Spleen (tissue), 11 donors: ENCODE measurements around the gene FBP2. TPM values are rescaled to one million over a fixed set of nuclear protein-coding genes. Genes with fewer than 3 reads are reported as not detected.

ENCODE experiments used
- DNase-seq: peaks from one replicate; pipeline ENCODE4 v3.0.0-alpha.2; 2020
- H3K27ac ChIP-seq, 8 donors: fragments of 200-600 bp; sonication (generic) in 7 of 8; 1 replicate in 4 of 8; 2 replicates in 4 of 8; pipeline versions ENCODE4 v1.5.0 to v1.8.0; 2016 to 2021; ENCODE audit warnings: inconsistent platforms in 4 of 8, mild to moderate bottlenecking in 4 of 8, moderate library complexity in 1 of 8
- H3K27me3 ChIP-seq, 7 donors: fragments of 200-600 bp; sonication (generic) in 6 of 7; replicated peaks in 1 of 7; 1 replicate in 4 of 7; 2 replicates in 3 of 7; pipeline versions ENCODE4 v1.5.0 to v1.8.0; 2016 to 2021; ENCODE audit warnings: inconsistent platforms in 3 of 7, mild to moderate bottlenecking in 1 of 7
- H3K36me3 ChIP-seq, 6 donors: fragments of 200-600 bp; sonication (generic) in 5 of 6; 1 replicate in 4 of 6; 2 replicates in 2 of 6; pipeline versions ENCODE4 v1.5.0 to v1.8.0; 2016 to 2021; ENCODE audit warnings: inconsistent platforms in 2 of 6
- H3K4me1 ChIP-seq, 6 donors: fragments of 200-600 bp; sonication (generic) in 5 of 6; 1 replicate in 3 of 6; 2 replicates in 3 of 6; pipeline versions ENCODE4 v1.5.0 to v1.8.0; 2016 to 2021; ENCODE audit warnings: inconsistent platforms in 3 of 6
- H3K4me3 ChIP-seq, 8 donors: fragments of 200-600 bp; sonication (generic) in 7 of 8; 1 replicate in 4 of 8; 2 replicates in 4 of 8; pipeline versions ENCODE4 v1.5.0 to v1.8.0; 2016 to 2021; ENCODE audit warnings: inconsistent platforms in 4 of 8, mild to moderate bottlenecking in 4 of 8, moderate library complexity in 2 of 8
- H3K9me3 ChIP-seq, 8 donors: fragments of 200-600 bp; sonication (generic) in 7 of 8; 1 replicate in 4 of 8; 2 replicates in 4 of 8; pipeline versions ENCODE4 v1.5.0 to v1.8.0; 2016 to 2021; ENCODE audit warnings: inconsistent platforms in 4 of 8
- POLR2A ChIP-seq, 3 donors: fragments of 450-650 bp; IDR thresholded peaks; one replicate each; pipeline ENCODE4 v1.5.1; 2017; ENCODE audit warnings: antibody characterized with exemption in 3 of 3, mild to moderate bottlenecking in 1 of 3
- POLR2AphosphoS5 ChIP-seq, 3 donors: sonication (generic); formaldehyde crosslinking; IDR thresholded peaks; one replicate each; pipeline ENCODE4 v1.5.1; 2017; ENCODE audit warnings: antibody characterized with exemption in 3 of 3
- WGBS, 5 donors: extraction: QIAGEN DNeasy Blood & Tissue Kit in 3 of 5; methylation state at CpG; one replicate each; pipeline versions ENCODE4 v1.1.5 to v1.1.7; 2013 to 2018; 5-methylcytosine and 5-hydroxymethylcytosine counted together
- intact Hi-C: fragments of 100-400 bp; cut with DNase I; formaldehyde crosslinking; loops from one replicate; pipeline ENCODE4 v1.15.0; 2023; ENCODE audit warnings: low total_unique reads
- polyA plus RNA-seq, 3 donors: library from polyadenylated mRNA; stranded (reverse); fragments of 200-250 nt; gene quantifications; one replicate each; pipeline ENCODE4 v1.2.1, GENCODE V29; 2013
- total RNA-seq, 7 donors: library from RNA; depleted of rRNA in 3 of 7; stranded (reverse); fragments of >200 nt in 3 of 7; fragmentation: NEBNext Ultra II Directional in 4 of 7; extraction: Animal tissue kit (Norgen Biotek cat#: 25700) in 4 of 7; gene quantifications; one replicate each; pipeline versions ENCODE4 v1.1.0 to v1.2.1, GENCODE V29; 2016 to 2021
- TF ChIP-seq, protein P1 (sequence below), 11 experiments: fragments of 200-600 bp in 7 of 11; fragments of 450-650 bp in 4 of 11; sonication (generic) in 4 of 11; IDR thresholded peaks in 8 of 11; conservative IDR thresholded peaks in 3 of 11; 1 replicate in 7 of 11; 2 replicates in 4 of 11; pipeline versions ENCODE4 v1.4.0 to v1.8.0; 2016 to 2021; ENCODE audit warnings: antibody characterized with exemption in 11 of 11, inconsistent platforms in 4 of 11, mild to moderate bottlenecking in 1 of 11
- donor health status: healthy with polysubstance abuse.
- donor health status: DM: no; HTN: no; CAD: no; lungs with moderate emphysema.
- donor health status: DM: no; HTN: no; CAD: no.
- donor health status: Bipolar disorder and iron deficiency.
- donor health status: healthy.
- donor health status: DM: no; HTN: no; CAD: no.
- donor health status: DM: yes; HTN: yes; CAD: no.

Gene FBP2
- total and polyA plus RNA-seq, 10 donors = 0.06 to 0.50 TPM; not detected in 8

DNA sequence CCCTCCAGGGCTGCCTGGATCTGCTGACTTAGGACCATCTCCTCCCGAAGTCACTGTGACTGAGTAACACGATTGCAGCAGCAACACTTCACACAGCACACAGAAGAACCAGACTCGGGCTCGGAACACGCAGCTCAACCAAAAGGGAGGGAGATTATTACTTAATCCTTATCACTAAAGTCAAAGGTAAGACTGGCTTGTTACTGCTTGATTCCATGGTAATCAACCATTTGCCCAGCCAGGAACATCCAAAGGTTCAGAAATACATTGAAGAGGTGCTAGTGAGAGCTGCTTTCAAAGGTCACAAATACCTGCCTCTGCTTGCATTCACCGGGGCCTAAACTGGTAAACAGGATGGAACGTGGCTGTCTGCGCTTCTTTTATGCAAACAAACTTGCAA, 38.0 kb upstream of the FBP2 start:
- Histone ChIP-seq H3K9me3 (no peaks in the 10 kb centered on the region), H3K27me3 (no peaks in the 10 kb centered on the region), H3K36me3 (no peaks in the 10 kb centered on the region), H3K4me3 (no peak overlapping the region), H3K4me1 (peaks cover 0 to 7% (median 0%) of the 10 kb centered on the region in 6 donors), H3K27ac (no peak overlapping the region)
- TF ChIP-seq, protein P1, sequence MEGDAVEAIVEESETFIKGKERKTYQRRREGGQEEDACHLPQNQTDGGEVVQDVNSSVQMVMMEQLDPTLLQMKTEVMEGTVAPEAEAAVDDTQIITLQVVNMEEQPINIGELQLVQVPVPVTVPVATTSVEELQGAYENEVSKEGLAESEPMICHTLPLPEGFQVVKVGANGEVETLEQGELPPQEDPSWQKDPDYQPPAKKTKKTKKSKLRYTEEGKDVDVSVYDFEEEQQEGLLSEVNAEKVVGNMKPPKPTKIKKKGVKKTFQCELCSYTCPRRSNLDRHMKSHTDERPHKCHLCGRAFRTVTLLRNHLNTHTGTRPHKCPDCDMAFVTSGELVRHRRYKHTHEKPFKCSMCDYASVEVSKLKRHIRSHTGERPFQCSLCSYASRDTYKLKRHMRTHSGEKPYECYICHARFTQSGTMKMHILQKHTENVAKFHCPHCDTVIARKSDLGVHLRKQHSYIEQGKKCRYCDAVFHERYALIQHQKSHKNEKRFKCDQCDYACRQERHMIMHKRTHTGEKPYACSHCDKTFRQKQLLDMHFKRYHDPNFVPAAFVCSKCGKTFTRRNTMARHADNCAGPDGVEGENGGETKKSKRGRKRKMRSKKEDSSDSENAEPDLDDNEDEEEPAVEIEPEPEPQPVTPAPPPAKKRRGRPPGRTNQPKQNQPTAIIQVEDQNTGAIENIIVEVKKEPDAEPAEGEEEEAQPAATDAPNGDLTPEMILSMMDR (IDR thresholded peaks at IDR 0.05 in 8 of 11, conservative IDR thresholded peaks at IDR 0.05 in 3 of 11) = no peak
- no peak for TF ChIP-seq POLR2A (IDR thresholded peaks at IDR 0.05)
- TF ChIP-seq POLR2AphosphoS5 (IDR thresholded peaks at IDR 0.05) = no peak
- no peak for DNase-seq
- whole genome bisulfite sequencing, 5 donors = 83 to 88% (median 88%) methylated on average over 8 of the region's 8 CpGs
- intact Hi-C loops = no loop called here

DNA sequence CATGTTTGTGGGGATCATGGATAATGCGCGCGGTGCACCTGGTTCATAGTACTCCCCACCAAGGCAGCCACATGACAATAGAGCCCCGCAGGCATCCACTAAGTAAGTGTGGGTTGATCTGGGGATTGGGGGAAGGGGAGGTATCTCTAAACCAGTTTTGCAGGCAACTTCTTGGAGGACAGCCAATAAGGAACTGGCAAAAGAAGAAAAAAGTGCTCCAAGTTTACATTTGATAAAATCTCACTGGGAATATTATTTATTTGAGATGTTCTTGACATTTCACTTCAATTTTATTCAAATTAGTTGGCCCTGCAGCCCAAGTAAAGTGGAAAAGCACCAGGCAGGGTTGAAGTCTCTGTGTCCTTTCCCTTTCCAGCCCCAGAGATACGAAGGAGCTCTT, 37.2 kb upstream of the FBP2 start:
- intact Hi-C loops = no loop called here
- 66 to 78% (median 74%) methylated on average over 5 of the region's 5 CpGs for WGBS, 5 donors
- no peak for TF ChIP-seq POLR2AphosphoS5 (IDR thresholded peaks at IDR 0.05)
- no peak for TF ChIP-seq POLR2A (IDR thresholded peaks at IDR 0.05)
- TF ChIP-seq, protein P1 (IDR thresholded peaks at IDR 0.05 in 8 of 11, conservative IDR thresholded peaks at IDR 0.05 in 3 of 11) = no peak
- peaks cover 0 to 7% (median 0%) of the 10 kb centered on the region in 6 donors for H3K4me1 ChIP-seq
- H3K9me3 ChIP-seq = no peaks in the 10 kb centered on the region
- no peak overlapping the region for H3K4me3 ChIP-seq
- H3K27me3 ChIP-seq = no peaks in the 10 kb centered on the region
- no peak for DNase-seq
- H3K27ac ChIP-seq = no peak overlapping the region
- no peaks in the 10 kb centered on the region for H3K36me3 ChIP-seq

DNA sequence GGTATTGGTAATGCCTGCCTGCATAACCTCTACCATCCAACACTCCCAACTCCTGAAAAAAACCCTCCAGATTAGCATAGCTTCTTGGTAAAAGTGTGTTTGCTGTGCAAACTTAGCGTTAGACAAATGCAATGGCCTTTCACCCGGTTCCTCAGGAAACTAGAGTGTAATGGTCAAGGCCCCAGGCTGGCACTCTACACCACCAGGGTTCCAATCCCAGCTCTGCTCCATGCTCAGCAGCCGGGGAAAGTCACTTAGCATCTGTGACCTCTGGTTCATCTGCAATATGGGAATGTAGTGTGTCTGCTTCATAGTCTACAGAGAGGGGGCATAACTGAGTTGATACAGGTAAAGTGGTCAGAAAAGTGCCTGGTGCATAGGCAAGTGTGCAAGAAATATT, 36.7 kb upstream of the FBP2 start:
- H3K4me1 ChIP-seq = peaks cover 0 to 7% (median 0%) of the 10 kb centered on the region in 6 donors
- H3K27me3 ChIP-seq = no peaks in the 10 kb centered on the region
- intact Hi-C loops = no loop called here
- H3K9me3 ChIP-seq = no peaks in the 10 kb centered on the region
- no peak for DNase-seq
- no peak overlapping the region for H3K27ac ChIP-seq
- WGBS, 5 donors = 70 to 94% (median 79%) methylated on average over 3 of the region's 3 CpGs
- TF ChIP-seq, protein P1 (IDR thresholded peaks at IDR 0.05 in 8 of 11, conservative IDR thresholded peaks at IDR 0.05 in 3 of 11) = no peak
- TF ChIP-seq POLR2AphosphoS5 (IDR thresholded peaks at IDR 0.05) (no peak), POLR2A (IDR thresholded peaks at IDR 0.05) (no peak)
- H3K4me3 ChIP-seq = no peak overlapping the region
- no peaks in the 10 kb centered on the region for H3K36me3 ChIP-seq

DNA sequence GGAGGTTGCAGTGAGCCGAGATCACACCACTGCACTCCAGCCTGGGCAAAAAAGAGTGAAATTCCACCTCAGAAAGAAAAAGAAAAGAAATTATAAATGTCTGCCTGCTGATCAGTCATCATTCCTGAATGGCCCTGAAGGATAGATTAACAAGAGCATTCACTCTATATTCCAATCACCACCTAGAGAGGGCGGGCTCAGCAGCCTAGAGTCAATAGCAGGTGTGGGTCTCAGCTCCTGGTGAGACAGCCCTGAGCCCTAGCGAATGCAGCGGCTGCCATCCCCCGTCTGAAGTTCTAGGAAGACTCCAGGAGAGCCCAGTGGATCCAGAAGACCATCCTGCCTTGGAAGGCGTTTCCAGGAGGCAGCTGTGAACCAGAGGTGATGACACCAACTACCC, 33.7 kb upstream of the FBP2 start:
- no peaks in the 10 kb centered on the region for H3K27me3 ChIP-seq
- peaks cover 0 to 7% (median 0%) of the 10 kb centered on the region in 6 donors for H3K4me1 ChIP-seq
- no peak for TF ChIP-seq POLR2A (IDR thresholded peaks at IDR 0.05)
- TF ChIP-seq, protein P1 (IDR thresholded peaks at IDR 0.05 in 8 of 11, conservative IDR thresholded peaks at IDR 0.05 in 3 of 11) = no peak
- no peaks in the 10 kb centered on the region for H3K36me3 ChIP-seq
- no peaks in the 10 kb centered on the region for H3K9me3 ChIP-seq
- intact Hi-C loops = no loop called here
- WGBS, 5 donors = 84 to 96% (median 91%) methylated on average over 6 of the region's 6 CpGs
- no peak overlapping the region for H3K4me3 ChIP-seq
- no peak for DNase-seq
- no peak overlapping the region for H3K27ac ChIP-seq
